ENCODE measurements around the gene SERPINB4. TPM values are rescaled to one million over a fixed set of nuclear protein-coding genes. Genes with fewer than 3 reads are reported as not detected.

SERPINB4 gene
- total and polyA plus RNA-seq, 2 experiments from 2014 or later, result 1.2 to 1.5 TPM

- Histone ChIP-seq H3K27me3 (ENCODE audit: insufficient read depth) (no peaks in the 10 kb centered on the region), H3K36me3 (ENCODE audit: insufficient read depth) (peaks cover 4% of the 10 kb centered on the region; the same call in 1 of the 2 replicates), H4K20me1 (replicated peaks; ENCODE audit: insufficient read depth) (no peaks in the 10 kb centered on the region), H3K79me2 (replicated peaks; ENCODE audit: insufficient read depth) (no peaks in the 10 kb centered on the region), H3K4me3 (no peak overlapping the region), H3K4me1 (ENCODE audit: insufficient read depth) (no peaks in the 10 kb centered on the region; the same call in 1 of the 2 replicates), H3K27ac (ENCODE audit: low read depth) (no peak overlapping the region), H3F3A (replicated peaks; ENCODE audit: low read depth) (no peaks in the 10 kb centered on the region), H2AFZ (no peak overlapping the region), H3K9me2 (ENCODE audit: insufficient read depth) (peaks cover 16% of the 10 kb centered on the region), H3K4me2 (no peak overlapping the region)
- no peak for ATAC-seq
- Mint-ChIP-seq H3K9me3 (peaks cover 21% of the 10 kb centered on the region), H3K27ac (no peak overlapping the region), H3K4me3 (no peak overlapping the region), H3K36me3 (ENCODE audit: low read depth) (peaks cover 15% of the 10 kb centered on the region), H3K27me3 (ENCODE audit: insufficient read depth, low read depth, poor library complexity) (no peaks in the 10 kb centered on the region), H3K4me1 (peaks cover 5% of the 10 kb centered on the region)
- no peak for TF ChIP-seq ZNF462 (CRISPR knock-in tag; IDR thresholded peaks at IDR 0.05)
- no peak for TF ChIP-seq CTCF (conservative IDR thresholded peaks at IDR 0.05; ENCODE audit: low read depth in 2 of 2)
- TF ChIP-seq JUNB (IDR thresholded peaks at IDR 0.05; ENCODE audit: unreplicated experiment), result no peak
- no peak for TF ChIP-seq EZH2 (IDR thresholded peaks at IDR 0.05; ENCODE audit: low read depth, unreplicated experiment)
- no peak for TF ChIP-seq ZNF331 (CRISPR knock-in tag; IDR thresholded peaks at IDR 0.05; ENCODE audit: low read depth)
- TF ChIP-seq REST (IDR thresholded peaks at IDR 0.05; ENCODE audit: unreplicated experiment), result no peak
- no peak for TF ChIP-seq EZH2phosphoT487 (IDR thresholded peaks at IDR 0.05; ENCODE audit: unreplicated experiment)
- no peak for TF ChIP-seq POLR2AphosphoS5 (IDR thresholded peaks at IDR 0.05; ENCODE audit: low read depth)
- no peak for TF ChIP-seq STAT1 (IDR thresholded peaks at IDR 0.05; ENCODE audit: unreplicated experiment)
- no peak for TF ChIP-seq NANOG (IDR thresholded peaks at IDR 0.05; ENCODE audit: borderline replicate concordance)
- TF ChIP-seq ZNF114 (CRISPR knock-in tag; IDR thresholded peaks at IDR 0.05), result no peak
- no peak for TF ChIP-seq CREB1 (CRISPR knock-in tag; IDR thresholded peaks at IDR 0.05; ENCODE audit: low read depth)
- TF ChIP-seq ETS1 (IDR thresholded peaks at IDR 0.05), result no peak
- no peak for DNase-seq (ENCODE audit: low spot score)
Measured at GRCh38 chr18:63664571-63664970, 20.5 kb upstream of the SERPINB4 start.

Measured in GM23338 (cell line).